HepG2 (cell line): ENCODE measurements around the gene PTPRM.

Experiments
- CHD4 ChIP-seq: fragments of 200-600 bp; sonication (generic); IDR thresholded peaks from 2 replicates; pipeline ENCODE4 v1.7.0; 2017; ENCODE audit warnings: mild to moderate bottlenecking, low read length, borderline replicate concordance
- ETV6 ChIP-seq: sonication (generic); formaldehyde crosslinking; conservative IDR thresholded peaks from 2 replicates; pipeline ENCODE4 v1.4.0; 2020; ENCODE audit warnings: missing genetic modification reagents
- MAFG ChIP-seq: sonication (generic); formaldehyde crosslinking; IDR thresholded peaks from 2 replicates; pipeline ENCODE4 v1.5.1; 2020; ENCODE audit warnings: mild to moderate bottlenecking, missing genetic modification reagents
- SAP130 ChIP-seq: IDR thresholded peaks from 2 replicates; pipeline ENCODE4 v1.6.1; 2016; ENCODE audit warnings: low read depth
- TCF12 ChIP-seq, 2 experiments: fragments of 450-650 bp in 1 of 2; sonication (generic) in 1 of 2; formaldehyde crosslinking in 1 of 2; IDR thresholded peaks; 2 replicates each; pipeline versions ENCODE4 v1.6.1 to v1.8.0; 2017 to 2022; ENCODE audit warnings: antibody characterized with exemption in 1 of 2, mild to moderate bottlenecking in 1 of 2, missing genetic modification reagents in 1 of 2, moderate library complexity in 1 of 2
- TF ChIP-seq, protein P1 (sequence below): sonication (generic); formaldehyde crosslinking; IDR thresholded peaks from 2 replicates; pipeline ENCODE4 v1.5.0; 2020; ENCODE audit warnings: missing genetic modification reagents
- TF ChIP-seq, protein P2 (sequence below): sonication (generic); formaldehyde crosslinking; conservative IDR thresholded peaks from 2 replicates; pipeline ENCODE4 v1.4.0; 2020; ENCODE audit warnings: missing genetic modification reagents
- TF ChIP-seq, protein P3 (sequence below): IDR thresholded peaks from 2 replicates; pipeline ENCODE4 v1.6.1; 2016; ENCODE audit warnings: low read depth, missing genetic modification reagents, missing compliant biosample characterization
- TF ChIP-seq, protein P4 (sequence below): sonication (generic); formaldehyde crosslinking; IDR thresholded peaks from 2 replicates; pipeline ENCODE4 v1.4.0; 2020; ENCODE audit warnings: missing genetic modification reagents, mild to moderate bottlenecking, borderline replicate concordance

DNA sequence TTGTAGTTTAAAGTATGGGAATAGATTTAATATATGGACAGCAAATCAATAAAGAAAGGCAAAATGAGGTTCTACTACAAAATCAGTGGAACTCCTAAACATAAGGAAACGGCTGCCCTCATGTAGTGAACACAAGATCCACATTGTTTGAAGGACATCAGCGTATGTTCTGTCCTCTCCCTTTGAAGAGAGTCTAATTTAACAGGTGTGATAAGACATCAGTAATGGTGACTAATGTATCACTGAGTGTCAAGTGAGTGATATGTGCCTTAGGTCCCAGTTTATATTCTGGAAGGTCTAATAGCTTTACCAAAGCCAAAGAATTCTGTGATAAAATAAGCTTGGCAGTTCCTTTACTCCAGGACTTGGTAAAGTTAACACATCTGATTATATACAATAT, 248.7 kb downstream of the PTPRM start:
- TF ChIP-seq MAFG: no peak
- TF ChIP-seq, protein P1, sequence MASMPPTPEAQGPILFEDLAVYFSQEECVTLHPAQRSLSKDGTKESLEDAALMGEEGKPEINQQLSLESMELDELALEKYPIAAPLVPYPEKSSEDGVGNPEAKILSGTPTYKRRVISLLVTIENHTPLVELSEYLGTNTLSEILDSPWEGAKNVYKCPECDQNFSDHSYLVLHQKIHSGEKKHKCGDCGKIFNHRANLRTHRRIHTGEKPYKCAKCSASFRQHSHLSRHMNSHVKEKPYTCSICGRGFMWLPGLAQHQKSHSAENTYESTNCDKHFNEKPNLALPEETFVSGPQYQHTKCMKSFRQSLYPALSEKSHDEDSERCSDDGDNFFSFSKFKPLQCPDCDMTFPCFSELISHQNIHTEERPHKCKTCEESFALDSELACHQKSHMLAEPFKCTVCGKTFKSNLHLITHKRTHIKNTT (CRISPR knock-in tag): no peak
- TF ChIP-seq, protein P2, sequence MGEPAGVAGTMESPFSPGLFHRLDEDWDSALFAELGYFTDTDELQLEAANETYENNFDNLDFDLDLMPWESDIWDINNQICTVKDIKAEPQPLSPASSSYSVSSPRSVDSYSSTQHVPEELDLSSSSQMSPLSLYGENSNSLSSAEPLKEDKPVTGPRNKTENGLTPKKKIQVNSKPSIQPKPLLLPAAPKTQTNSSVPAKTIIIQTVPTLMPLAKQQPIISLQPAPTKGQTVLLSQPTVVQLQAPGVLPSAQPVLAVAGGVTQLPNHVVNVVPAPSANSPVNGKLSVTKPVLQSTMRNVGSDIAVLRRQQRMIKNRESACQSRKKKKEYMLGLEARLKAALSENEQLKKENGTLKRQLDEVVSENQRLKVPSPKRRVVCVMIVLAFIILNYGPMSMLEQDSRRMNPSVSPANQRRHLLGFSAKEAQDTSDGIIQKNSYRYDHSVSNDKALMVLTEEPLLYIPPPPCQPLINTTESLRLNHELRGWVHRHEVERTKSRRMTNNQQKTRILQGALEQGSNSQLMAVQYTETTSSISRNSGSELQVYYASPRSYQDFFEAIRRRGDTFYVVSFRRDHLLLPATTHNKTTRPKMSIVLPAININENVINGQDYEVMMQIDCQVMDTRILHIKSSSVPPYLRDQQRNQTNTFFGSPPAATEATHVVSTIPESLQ (CRISPR knock-in tag): no peak
- TF ChIP-seq, protein P3, sequence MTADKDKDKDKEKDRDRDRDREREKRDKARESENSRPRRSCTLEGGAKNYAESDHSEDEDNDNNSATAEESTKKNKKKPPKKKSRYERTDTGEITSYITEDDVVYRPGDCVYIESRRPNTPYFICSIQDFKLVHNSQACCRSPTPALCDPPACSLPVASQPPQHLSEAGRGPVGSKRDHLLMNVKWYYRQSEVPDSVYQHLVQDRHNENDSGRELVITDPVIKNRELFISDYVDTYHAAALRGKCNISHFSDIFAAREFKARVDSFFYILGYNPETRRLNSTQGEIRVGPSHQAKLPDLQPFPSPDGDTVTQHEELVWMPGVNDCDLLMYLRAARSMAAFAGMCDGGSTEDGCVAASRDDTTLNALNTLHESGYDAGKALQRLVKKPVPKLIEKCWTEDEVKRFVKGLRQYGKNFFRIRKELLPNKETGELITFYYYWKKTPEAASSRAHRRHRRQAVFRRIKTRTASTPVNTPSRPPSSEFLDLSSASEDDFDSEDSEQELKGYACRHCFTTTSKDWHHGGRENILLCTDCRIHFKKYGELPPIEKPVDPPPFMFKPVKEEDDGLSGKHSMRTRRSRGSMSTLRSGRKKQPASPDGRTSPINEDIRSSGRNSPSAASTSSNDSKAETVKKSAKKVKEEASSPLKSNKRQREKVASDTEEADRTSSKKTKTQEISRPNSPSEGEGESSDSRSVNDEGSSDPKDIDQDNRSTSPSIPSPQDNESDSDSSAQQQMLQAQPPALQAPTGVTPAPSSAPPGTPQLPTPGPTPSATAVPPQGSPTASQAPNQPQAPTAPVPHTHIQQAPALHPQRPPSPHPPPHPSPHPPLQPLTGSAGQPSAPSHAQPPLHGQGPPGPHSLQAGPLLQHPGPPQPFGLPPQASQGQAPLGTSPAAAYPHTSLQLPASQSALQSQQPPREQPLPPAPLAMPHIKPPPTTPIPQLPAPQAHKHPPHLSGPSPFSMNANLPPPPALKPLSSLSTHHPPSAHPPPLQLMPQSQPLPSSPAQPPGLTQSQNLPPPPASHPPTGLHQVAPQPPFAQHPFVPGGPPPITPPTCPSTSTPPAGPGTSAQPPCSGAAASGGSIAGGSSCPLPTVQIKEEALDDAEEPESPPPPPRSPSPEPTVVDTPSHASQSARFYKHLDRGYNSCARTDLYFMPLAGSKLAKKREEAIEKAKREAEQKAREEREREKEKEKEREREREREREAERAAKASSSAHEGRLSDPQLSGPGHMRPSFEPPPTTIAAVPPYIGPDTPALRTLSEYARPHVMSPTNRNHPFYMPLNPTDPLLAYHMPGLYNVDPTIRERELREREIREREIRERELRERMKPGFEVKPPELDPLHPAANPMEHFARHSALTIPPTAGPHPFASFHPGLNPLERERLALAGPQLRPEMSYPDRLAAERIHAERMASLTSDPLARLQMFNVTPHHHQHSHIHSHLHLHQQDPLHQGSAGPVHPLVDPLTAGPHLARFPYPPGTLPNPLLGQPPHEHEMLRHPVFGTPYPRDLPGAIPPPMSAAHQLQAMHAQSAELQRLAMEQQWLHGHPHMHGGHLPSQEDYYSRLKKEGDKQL: no peak
- no peak for TF ChIP-seq TCF12 (IDR thresholded peaks at IDR 0.05)
- no peak for TF ChIP-seq TCF12 (CRISPR knock-in tag; IDR thresholded peaks at IDR 0.05)
- TF ChIP-seq, protein P4, sequence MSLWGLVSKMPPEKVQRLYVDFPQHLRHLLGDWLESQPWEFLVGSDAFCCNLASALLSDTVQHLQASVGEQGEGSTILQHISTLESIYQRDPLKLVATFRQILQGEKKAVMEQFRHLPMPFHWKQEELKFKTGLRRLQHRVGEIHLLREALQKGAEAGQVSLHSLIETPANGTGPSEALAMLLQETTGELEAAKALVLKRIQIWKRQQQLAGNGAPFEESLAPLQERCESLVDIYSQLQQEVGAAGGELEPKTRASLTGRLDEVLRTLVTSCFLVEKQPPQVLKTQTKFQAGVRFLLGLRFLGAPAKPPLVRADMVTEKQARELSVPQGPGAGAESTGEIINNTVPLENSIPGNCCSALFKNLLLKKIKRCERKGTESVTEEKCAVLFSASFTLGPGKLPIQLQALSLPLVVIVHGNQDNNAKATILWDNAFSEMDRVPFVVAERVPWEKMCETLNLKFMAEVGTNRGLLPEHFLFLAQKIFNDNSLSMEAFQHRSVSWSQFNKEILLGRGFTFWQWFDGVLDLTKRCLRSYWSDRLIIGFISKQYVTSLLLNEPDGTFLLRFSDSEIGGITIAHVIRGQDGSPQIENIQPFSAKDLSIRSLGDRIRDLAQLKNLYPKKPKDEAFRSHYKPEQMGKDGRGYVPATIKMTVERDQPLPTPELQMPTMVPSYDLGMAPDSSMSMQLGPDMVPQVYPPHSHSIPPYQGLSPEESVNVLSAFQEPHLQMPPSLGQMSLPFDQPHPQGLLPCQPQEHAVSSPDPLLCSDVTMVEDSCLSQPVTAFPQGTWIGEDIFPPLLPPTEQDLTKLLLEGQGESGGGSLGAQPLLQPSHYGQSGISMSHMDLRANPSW (CRISPR knock-in tag): no peak
- TF ChIP-seq SAP130 (CRISPR knock-in tag): no peak
- no peak for TF ChIP-seq ETV6 (CRISPR knock-in tag)
- no peak for TF ChIP-seq CHD4
